Ureter (tissue), 1 donor: ENCODE results near the gene RPA1. TPM values are rescaled to one million over a fixed set of nuclear protein-coding genes. Genes with fewer than 3 reads are reported as not detected.
"Not testable (repeated sequence)": the region's sequence is repeated elsewhere in the genome, so short reads cannot be mapped to it uniquely, and the experiment has no call there.

Source experiments
- DNase-seq: peaks from one replicate; pipeline ENCODE4 v3.0.0-alpha.2; 2020; ENCODE audit warnings: low spot score
- total RNA-seq: library from RNA; stranded (reverse); gene quantifications from one replicate; pipeline ENCODE4 v1.2.4, GENCODE V29; 2023
- donor health status: DM: yes; HTN: yes; CAD: no.

RPA1 gene
- total RNA-seq, 1 donor from 2014 or later = 82.2 TPM

DNA sequence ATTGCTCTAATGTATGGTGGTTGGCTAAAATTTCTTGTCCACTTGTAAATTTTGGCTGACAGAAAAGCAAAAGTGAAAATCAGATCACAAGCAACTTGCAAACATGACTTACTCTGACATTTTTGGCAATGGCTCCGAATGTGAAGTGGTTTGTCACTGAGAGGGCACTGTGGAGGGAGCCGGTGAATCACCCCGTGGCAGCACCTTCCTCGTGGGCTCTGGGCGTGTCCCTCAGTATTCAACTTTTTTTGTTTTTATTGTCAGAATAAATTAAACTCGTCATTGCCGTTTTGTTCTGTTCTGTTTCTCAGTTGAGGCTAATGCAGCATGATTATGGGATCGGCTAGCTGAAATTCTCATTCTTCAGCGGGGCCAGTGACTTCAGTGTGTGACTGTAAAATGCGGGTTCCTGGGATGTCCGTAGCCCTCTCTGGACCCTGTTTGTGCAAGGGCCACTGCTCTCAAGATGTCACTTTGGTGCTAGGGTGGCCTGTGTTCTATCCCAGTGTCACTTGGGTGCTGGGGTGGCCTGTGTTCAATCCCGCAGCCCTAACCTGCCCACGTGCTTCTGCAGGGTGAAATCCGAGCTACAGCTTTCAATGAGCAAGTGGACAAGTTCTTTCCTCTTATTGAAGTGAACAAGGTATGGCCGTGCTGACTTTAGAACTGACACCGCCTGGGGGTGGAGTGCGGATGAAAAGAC, 48.8 kb downstream of the RPA1 start:
- DNase-seq = no peak

GRCh38 chr17:1880851-1881630, 51.2 kb downstream of the RPA1 start:
- no peak for DNase-seq

- no peak for DNase-seq
Measured at GRCh38 chr17:1882836-1883235, 53.0 kb downstream of the RPA1 start.

DNA sequence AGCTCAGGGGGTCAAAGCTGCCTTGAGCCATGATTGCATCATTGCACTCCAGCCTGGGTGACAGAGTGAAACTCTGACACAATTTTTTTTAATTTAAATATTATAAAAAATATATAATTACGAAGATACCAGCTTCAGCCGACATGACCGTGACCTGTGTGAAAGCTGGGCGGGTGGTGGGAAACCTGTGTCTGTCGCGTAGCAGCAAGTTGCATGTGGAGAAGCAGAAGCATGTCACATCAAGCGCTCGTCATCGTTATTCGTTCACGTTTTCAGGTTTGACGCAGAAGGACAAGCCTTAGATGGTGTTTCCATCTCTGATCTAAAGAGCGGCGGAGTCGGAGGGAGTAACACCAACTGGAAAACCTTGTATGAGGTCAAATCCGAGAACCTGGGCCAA, 53.7 kb downstream of the RPA1 start:
- DNase-seq = no peak

DNA sequence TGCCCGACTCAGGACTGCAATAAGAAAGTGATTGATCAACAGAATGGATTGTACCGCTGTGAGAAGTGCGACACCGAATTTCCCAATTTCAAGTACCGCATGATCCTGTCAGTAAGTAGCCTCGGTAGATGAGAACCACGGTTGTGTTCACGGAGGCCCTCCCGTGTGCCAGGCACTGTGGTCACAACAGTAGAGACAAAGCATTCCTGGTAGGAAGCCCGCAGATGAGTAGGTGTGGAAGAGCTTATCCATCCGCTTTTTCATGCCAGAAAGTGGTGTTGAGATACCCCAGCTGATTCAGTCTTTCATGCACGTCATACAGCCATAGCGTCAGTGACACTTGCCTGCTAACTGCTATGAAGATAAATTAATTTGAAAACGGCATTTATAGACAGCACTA, 58.9 kb downstream of the RPA1 start:
- no peak for DNase-seq

- DNase-seq = no peak
Measured at GRCh38 chr17:1890758-1891450, 61.1 kb downstream of the RPA1 start.

DNA sequence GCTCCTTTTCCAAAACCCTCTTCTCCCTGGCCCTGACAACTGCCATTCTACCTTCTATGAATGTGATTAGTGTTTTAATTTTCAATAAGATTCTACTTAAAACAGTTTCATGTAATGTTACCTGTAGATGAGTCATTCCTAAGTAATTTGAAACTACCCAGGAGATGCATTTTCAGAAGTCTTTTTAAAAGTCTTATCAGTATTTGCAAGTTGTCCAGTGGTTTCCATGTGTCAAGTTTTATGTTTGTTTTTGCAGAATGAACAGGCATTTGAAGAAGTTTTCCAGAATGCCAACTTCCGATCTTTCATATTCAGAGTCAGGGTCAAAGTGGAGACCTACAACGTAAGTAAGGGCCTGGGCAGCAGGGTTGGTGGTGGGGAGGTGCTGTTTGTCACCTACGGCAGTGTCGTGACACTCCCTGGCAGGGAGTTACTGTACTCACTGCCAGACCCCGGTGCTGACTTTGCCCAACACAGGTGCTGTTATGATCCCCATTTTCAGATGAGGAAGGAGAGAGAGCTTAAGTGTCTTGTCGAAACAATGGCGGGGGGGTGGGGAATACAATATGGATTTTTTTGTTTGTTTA, 65.0 kb downstream of the RPA1 start:
- no peak for DNase-seq

GRCh38 chr17:1895479-1895878, 65.7 kb downstream of the RPA1 start:
- DNase-seq = not testable (repeated sequence)

- DNase-seq = no peak
Measured at GRCh38 chr17:1896243-1897104, 66.7 kb downstream of the RPA1 start.

- no peak for DNase-seq
Measured at GRCh38 chr17:1897105-1897656, 67.4 kb downstream of the RPA1 start.

GRCh38 chr17:1898332-1898731, 68.5 kb downstream of the RPA1 start:
- DNase-seq = no peak

DNA sequence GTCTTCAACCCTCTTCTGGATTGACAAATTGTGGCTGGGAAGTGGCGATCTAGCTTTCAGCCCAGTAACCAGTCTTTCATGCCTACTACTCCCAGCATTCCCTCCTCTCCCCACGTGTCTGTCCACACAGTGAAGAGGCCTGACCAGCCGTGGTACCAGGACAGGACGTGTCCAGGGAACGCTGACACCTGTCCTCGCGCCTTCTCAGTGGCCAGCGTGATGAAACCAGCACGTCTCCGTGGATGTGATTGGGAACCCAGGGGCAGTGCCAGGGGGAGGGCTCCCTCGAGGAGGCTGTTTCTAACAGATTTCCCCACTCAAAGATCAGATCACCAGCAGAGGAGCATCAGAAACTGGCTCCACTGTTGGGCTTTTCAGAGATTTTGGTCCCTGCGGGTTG, 69.1 kb downstream of the RPA1 start:
- DNase-seq = no peak

GRCh38 chr17:1899403-1900000, 69.7 kb downstream of the RPA1 start:
- DNase-seq = no peak

DNA sequence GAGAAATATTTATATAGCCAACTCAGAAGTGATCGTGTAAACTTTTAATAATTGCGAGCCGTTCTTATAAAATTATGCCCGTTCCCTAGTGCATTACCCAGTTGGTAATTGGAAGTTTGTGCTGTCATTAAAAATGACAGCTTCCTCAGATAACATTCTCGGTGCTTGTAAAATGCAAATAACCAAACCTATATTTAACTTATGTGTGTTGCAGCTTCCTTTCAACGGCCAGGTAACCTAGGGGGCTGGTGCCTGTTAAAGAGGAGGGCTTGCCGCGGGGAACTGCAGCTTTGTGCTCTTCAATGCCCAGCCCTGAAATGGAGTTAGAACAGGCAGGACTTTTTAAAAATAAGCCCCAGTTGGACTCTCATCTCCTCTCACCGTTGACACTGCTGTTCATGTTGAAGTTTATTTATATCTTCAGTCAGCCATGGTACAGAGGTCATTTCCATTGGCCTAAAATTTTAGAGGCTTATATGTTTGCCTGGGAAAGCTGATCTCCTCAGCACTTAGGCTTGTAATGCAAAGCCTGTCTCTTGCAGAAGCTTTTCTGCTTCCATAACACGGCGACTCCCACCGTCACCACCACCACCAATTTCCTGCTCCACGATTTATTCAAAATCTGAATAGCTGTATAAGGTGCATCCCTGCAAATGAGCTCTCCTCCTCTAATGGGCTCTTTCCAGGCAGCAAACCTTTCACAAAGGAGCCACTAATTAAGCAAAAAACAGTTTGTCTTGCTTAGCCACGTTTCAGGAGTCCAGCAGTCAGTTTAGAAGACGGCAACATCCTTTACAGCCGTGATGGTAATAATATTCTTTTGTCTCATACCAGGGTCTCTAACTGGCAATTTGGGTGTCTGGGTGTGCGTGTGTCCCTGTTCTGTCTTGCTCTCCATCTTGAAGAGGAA, 74.7 kb downstream of the RPA1 start:
- no peak for DNase-seq

- DNase-seq = no peak
Measured at GRCh38 chr17:1905190-1905913, 75.5 kb downstream of the RPA1 start.

GRCh38 chr17:1906662-1907101, 76.9 kb downstream of the RPA1 start:
- DNase-seq = no peak

- DNase-seq = no peak
Measured at GRCh38 chr17:1907216-1907631, 77.4 kb downstream of the RPA1 start.

DNA sequence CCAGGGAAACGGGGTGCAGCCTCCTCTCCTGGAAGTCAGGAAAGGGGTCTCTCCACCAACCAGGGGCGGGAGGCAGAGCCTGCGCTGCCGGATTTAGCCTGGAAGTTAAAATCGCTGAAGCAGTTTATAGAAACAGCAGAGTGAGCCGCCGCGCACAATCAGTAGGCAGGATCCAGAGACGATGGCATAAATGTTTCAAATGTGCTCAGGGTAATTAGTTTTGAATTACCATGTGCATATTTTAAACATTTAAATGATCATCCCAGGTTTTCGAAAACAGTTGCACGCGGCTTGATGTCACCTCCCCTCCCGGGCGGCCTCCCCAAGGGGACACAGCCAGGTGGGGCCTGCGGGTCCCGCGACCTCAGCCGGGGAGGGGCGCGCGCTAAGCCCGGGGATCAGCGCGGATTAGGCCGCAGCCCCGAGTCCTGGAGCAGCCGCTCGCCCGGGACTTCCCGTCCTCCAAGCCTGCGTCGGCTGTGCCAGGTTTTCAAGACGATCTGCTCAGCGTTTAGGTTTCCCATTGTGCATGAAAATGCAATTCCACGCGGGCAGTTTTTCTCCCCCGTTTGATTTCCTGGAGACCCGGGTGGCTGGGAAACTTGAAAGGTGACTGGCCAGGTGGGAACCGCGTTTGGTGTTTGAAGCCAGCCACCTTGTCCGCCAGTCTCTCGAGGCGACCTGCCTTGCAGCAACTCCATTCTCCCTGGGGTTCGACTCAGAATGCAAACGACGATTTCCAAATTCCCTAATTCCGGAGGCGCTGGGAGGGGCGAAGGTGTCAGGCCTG, 78.3 kb downstream of the RPA1 start:
- no peak for DNase-seq
